GM12878 (cell line): Measurements from ENCODE around the gene ASB8. TPM values are rescaled to one million over a fixed set of nuclear protein-coding genes. Genes with fewer than 3 reads are reported as not detected.

Source experiments
- ATAC-seq: fragments of 200-7000 bp; cut with Tn5 transposase; 3 replicates; pipeline ENCODE4 v1.9.1; 2020; ENCODE audit warnings: mild to moderate bottlenecking, moderate library complexity
- Bru-seq: library from RNA; stranded (reverse); fragments of 400-500 nt; gene quantifications from one replicate; lab custom pipeline; 2021; lab: Mats Ljungman, UMichigan
- BruChase-seq, 2 experiments: library from RNA; stranded (reverse); fragments of 400-500 nt; gene quantifications; one replicate each; lab custom pipeline; 2021; lab: Mats Ljungman, UMichigan
- BruUV-seq: library from RNA; stranded (reverse); fragments of 400-500 nt; replicated peaks from 2 replicates; lab custom pipeline; 2021; lab: Mats Ljungman, UMichigan
- CTCF ChIA-PET: fragments of 300-600 bp; sonication (Branson Sonifier 250); formaldehyde crosslinking; extraction: SDS; loops from one replicate; lab custom pipeline; 2021; ENCODE audit warnings: inconsistent platforms; lab: Yijun Ruan, JAX
- POLR2A ChIA-PET: fragments of 350-600 bp; formaldehyde crosslinking; extraction: SDS; loops from one replicate; lab custom pipeline; 2021; ENCODE audit warnings: inconsistent platforms; lab: Charles Lee
- RAD21 ChIA-PET: fragments of 300-600 bp; sonication (Branson Sonifier 250); formaldehyde crosslinking; loops from one replicate; lab custom pipeline; 2023; ENCODE audit warnings: antibody characterized with exemption; ENCODE audit not compliant: unreplicated experiment; lab: Charles Lee
- SMC1A ChIA-PET: fragments of 300-600 bp; sonication (Branson Sonifier 250); formaldehyde crosslinking; loops from one replicate; lab custom pipeline; 2023; ENCODE audit not compliant: unreplicated experiment, uncharacterized antibody; lab: Charles Lee
- DNase-seq: peaks from one replicate; pipeline ENCODE4 v3.0.0-alpha.2; 2011; ENCODE audit warnings: low read depth, low spot score
- FAIRE-seq: peaks from 3 replicates; lab custom pipeline; 2011; peaks lifted over from hg19 to GRCh38; lab: Jason Lieb, UNC
- H2AFZ ChIP-seq: 2 replicates; pipeline ENCODE4 v1.6.0; 2011; ENCODE audit warnings: low read depth, low read length, control low read depth; ENCODE audit not compliant: control insufficient read depth
- H3K27ac ChIP-seq: 2 replicates; pipeline ENCODE4 v1.5.1; 2011; ENCODE audit warnings: control low read depth; ENCODE audit not compliant: control insufficient read depth, insufficient read depth
- H3K27me3 ChIP-seq, 2 experiments: replicated peaks in 1 of 2; 2 replicates each; pipeline versions ENCODE4 v1.6.0 to v1.6.1; 2011; ENCODE audit warnings: low read length in 1 of 2; ENCODE audit not compliant: control insufficient read depth in 2 of 2, insufficient read depth in 2 of 2
- H3K36me3 ChIP-seq, 2 experiments: 2 replicates each; pipeline ENCODE4 v1.5.1; 2011; ENCODE audit warnings: low read length in 1 of 2; ENCODE audit not compliant: control insufficient read depth in 2 of 2, insufficient read depth in 2 of 2
- H3K4me1 ChIP-seq: 2 replicates; pipeline ENCODE4 v1.6.1; 2011; ENCODE audit warnings: mild to moderate bottlenecking, low read length, moderate library complexity, mixed read lengths; ENCODE audit not compliant: control insufficient read depth, insufficient read depth
- H3K4me2 ChIP-seq: 2 replicates; pipeline ENCODE4 v1.6.0; 2011; ENCODE audit warnings: control low read depth; ENCODE audit not compliant: control insufficient read depth, insufficient read depth
- H3K4me3 ChIP-seq: fragments of 200-600 bp; sonication (generic); 2 replicates; pipeline ENCODE4 v1.5.1; 2016
- H3K79me2 ChIP-seq: 2 replicates; pipeline ENCODE4 v1.6.0; 2011; ENCODE audit warnings: low read length; ENCODE audit not compliant: control insufficient read depth, insufficient read depth
- H3K9ac ChIP-seq: 2 replicates; pipeline ENCODE4 v1.8.0; 2011; ENCODE audit warnings: low read length, control low read depth, mixed read lengths; ENCODE audit not compliant: control insufficient read depth, insufficient read depth
- H3K9me3 ChIP-seq: replicated peaks from 3 replicates; pipeline ENCODE4 v1.5.1; 2011; ENCODE audit warnings: mild to moderate bottlenecking, low read length; ENCODE audit not compliant: control insufficient read depth, insufficient read depth
- H4K20me1 ChIP-seq: 2 replicates; pipeline ENCODE4 v1.6.0; 2011; ENCODE audit not compliant: control insufficient read depth, insufficient read depth
- GATAD2B ChIP-seq: fragments of 450-650 bp; conservative IDR thresholded peaks from 2 replicates; pipeline ENCODE4 v1.6.1; 2017; ENCODE audit warnings: low read depth, mild to moderate bottlenecking, moderate library complexity
- IKZF1 ChIP-seq: fragments of 450-650 bp; conservative IDR thresholded peaks from 2 replicates; pipeline ENCODE4 v1.6.1; 2017; ENCODE audit warnings: antibody characterized with exemption, mild to moderate bottlenecking
- IRF5 ChIP-seq: fragments of 450-650 bp; IDR thresholded peaks from 2 replicates; pipeline ENCODE4 v1.6.1; 2017; ENCODE audit warnings: borderline replicate concordance
- POLR2A ChIP-seq: IDR thresholded peaks from 2 replicates; pipeline ENCODE4 v1.6.1; 2011; ENCODE audit warnings: low read depth, mild to moderate bottlenecking, low read length
- POLR2AphosphoS5 ChIP-seq: IDR thresholded peaks from 2 replicates; pipeline ENCODE4 v1.6.1; 2011; ENCODE audit warnings: mild to moderate bottlenecking, low read length, inconsistent platforms
- RAD51 ChIP-seq: fragments of 450-650 bp; IDR thresholded peaks from 2 replicates; pipeline ENCODE4 v1.6.1; 2016; ENCODE audit warnings: moderate library complexity, mild to moderate bottlenecking, inconsistent platforms
- SMAD5 ChIP-seq: IDR thresholded peaks from 2 replicates; pipeline ENCODE4 v1.6.1; 2016; ENCODE audit warnings: antibody characterized with exemption, low read depth
- TARDBP ChIP-seq: IDR thresholded peaks from 2 replicates; pipeline ENCODE4 v1.6.1; 2016; ENCODE audit warnings: borderline replicate concordance
- ZNF274 ChIP-seq: IDR thresholded peaks from one replicate; pipeline ENCODE4 v1.8.0; 2011; ENCODE audit not compliant: insufficient read length, insufficient read depth
- ZNF687 ChIP-seq: fragments of 450-650 bp; IDR thresholded peaks from 2 replicates; pipeline ENCODE4 v1.6.1; 2017; ENCODE audit warnings: mild to moderate bottlenecking, moderate library complexity
- WGBS: methylation state at CpG from one replicate; pipeline ENCODE4 v1.1.6; 2016; ENCODE audit warnings: low lambda C conversion rate; ENCODE audit not compliant: insufficient replicate concordance, insufficient coverage; ENCODE audit errors: missing lambda C conversion rate; 5-methylcytosine and 5-hydroxymethylcytosine counted together
- in situ Hi-C: fragments of 300-500 bp; cut with MboI; formaldehyde crosslinking; loops from 9 replicates; pipeline ENCODE4 v1.14.3; 2018; ENCODE audit warnings: mixed read lengths
- intact Hi-C: fragments of 100-400 bp; cut with micrococcal nuclease; formaldehyde crosslinking; loops from one replicate; pipeline ENCODE4 v1.14.2; 2022; ENCODE audit not compliant: unreplicated experiment
- long read RNA-seq, 2 experiments: library from polyadenylated mRNA; unstranded; transcript quantifications; one replicate each; pipeline ENCODE4 v2.0.0, GENCODE V29; 2019 to 2020
- polyA minus RNA-seq, 3 experiments: library from RNA; depleted of rRNA, polyadenylated mRNA; stranded (reverse); fragments of >200 nt; gene quantifications; 2 replicates each; pipeline ENCODE4 v1.2.3, GENCODE V29; 2011
- polyA plus RNA-seq, 11 experiments: library from polyadenylated mRNA; depleted of rRNA in 4 of 11; unstranded in 6 of 11; stranded (reverse) in 5 of 11; fragments of >200 nt; fragmentation: Nextera tagmentation in 4 of 11; fragmentation: Illumina TruSeq in 1 of 11; extraction: Ambion mirVana in 4 of 11; extraction: Trizol in 1 of 11; gene quantifications; 1 replicate in 1 of 11; 2 replicates in 10 of 11; pipeline versions ENCODE4 v1.2.1 to v1.2.3, GENCODE V29; 2011 to 2016; ENCODE audit warnings: inconsistent platforms in 2 of 11, missing spikeins in 2 of 11, low read depth in 1 of 11
- total RNA-seq, 4 experiments: library from RNA; depleted of rRNA in 3 of 4; stranded (reverse); fragments of >200 nt in 3 of 4; fragmentation: Illumina TruSeq in 1 of 4; extraction: Trizol in 1 of 4; gene quantifications; 2 replicates each; pipeline versions ENCODE4 v1.2.1 to v1.2.3, GENCODE V29; 2013 to 2021

ASB8 gene
- 40.2 and 42.5 TPM in 2 replicates for total RNA-seq (2013; cell fraction: nucleolus; rRNA removed)
- total RNA-seq (2014; rRNA removed) (28.8 and 38.5 TPM in 2 replicates), total RNA-seq (2014; rRNA removed; fragmentation: Illumina TruSeq; extraction: Trizol) (22.8 and 23.7 TPM in 2 replicates), total RNA-seq (2021) (28.7 and 29.3 TPM in 2 replicates), polyA plus RNA-seq (2011; rRNA removed) (45.5 and 48.0 TPM in 2 replicates), polyA plus RNA-seq (2014; fragmentation: Illumina TruSeq; extraction: Trizol) (28.1 and 29.2 TPM in 2 replicates), polyA plus RNA-seq (2014; fragmentation: Nextera tagmentation; extraction: Ambion mirVana) (10 to 100 TPM; 28.3 to 30.3 TPM), polyA plus RNA-seq (2014; rRNA removed) (21.2 and 25.1 TPM in 2 replicates), polyA plus RNA-seq (2016; fragmentation: Nextera tagmentation; extraction: Ambion mirVana) (10 to 100 TPM; 30.2 to 32.4 TPM), polyA minus RNA-seq (2011; rRNA and poly(A)+ RNA removed) (31.9 and 38.9 TPM in 2 replicates), Bru-seq, nascent RNA (percentile 86 among the genes with signal in this experiment), BruChase-seq, experiment 1, labeled RNA remaining after a 6-hour chase (percentile 87 among the genes with signal in this experiment), BruChase-seq, experiment 2, labeled RNA remaining after a 2-hour chase (percentile 92 among the genes with signal in this experiment)
- 24.7 TPM for polyA plus RNA-seq (2011; ENCODE audit: low read depth)
- polyA plus RNA-seq (2011; cell fraction: cytosol; rRNA removed), result 39.1 and 42.8 TPM in 2 replicates
- 15.0 and 16.0 TPM in 2 replicates for polyA plus RNA-seq (2011; cell fraction: nucleus; rRNA removed)
- 24.1 and 25.9 TPM in 2 replicates for polyA plus RNA-seq (2012)
- 16.3 and 22.4 TPM in 2 replicates for polyA minus RNA-seq (2011; cell fraction: cytosol; rRNA and poly(A)+ RNA removed)
- 14.0 and 21.0 TPM in 2 replicates for polyA minus RNA-seq (2011; cell fraction: nucleus; rRNA and poly(A)+ RNA removed)
- long read RNA-seq, experiment 1, transcript ASB8-201 (4 exons, 2,615 nt), result major isoform, 17 of 28 reads
- long read RNA-seq, experiment 1, transcript ASB8-205 (4 exons, 2,610 nt), result minor isoform, 6 of 28 reads
- long read RNA-seq, experiment 1, partial matches to known transcripts, result 1 of 28 reads
- long read RNA-seq, experiment 1, other reads (novel, unspliced or antisense), result 2 of 28 reads
- long read RNA-seq, experiment 2, transcript ASB8-201 (4 exons, 2,615 nt), result major isoform, 211 of 296 reads
- long read RNA-seq, experiment 2, transcript ASB8-205 (4 exons, 2,610 nt), result minor isoform, 43 of 296 reads
- long read RNA-seq, experiment 2, transcript ASB8-207 (5 exons, 923 nt), result minor isoform, 11 of 296 reads
- long read RNA-seq, experiment 2, partial matches to known transcripts, result 2 of 296 reads
- long read RNA-seq, experiment 2, other reads (novel, unspliced or antisense), result 18 of 296 reads

GRCh38 chr12:48157018-48157888 lies at the start of gene ASB8:
ASB8 (minus strand) TSS chr12:48157515; CDS start chr12:48153496, 4,019 bp downstream.
- Histone ChIP-seq H2AFZ (peak within 1 kb of the TSS; percentile 99), H3K9me3 (no peaks in the 10 kb centered on the region), H3K27ac (peak within 1 kb of the TSS; percentile 89), H4K20me1 (no peaks in the 10 kb centered on the region), H3K4me3 (peak within 1 kb of the TSS; percentile 86), H3K27me3 (no peaks in the 10 kb centered on the region), H3K36me3 (peaks cover 0 to 4% of the 10 kb centered on the region in 2 experiments; a peak in 2 of 4 replicates), H3K4me1 (peaks cover 23% of the 10 kb centered on the region), H3K9ac (peak within 1 kb of the TSS; percentile 81), H3K79me2 (peaks cover 17% of the 10 kb centered on the region), H3K4me2 (peak within 1 kb of the TSS; percentile 79)
- ChIA-PET CTCF (interaction anchor here (0.6 to 2.7 kb wide), 21 partner anchors 9 to 461 kb away, joined by 3 to 16 read pairs (median 5); partner anchors contain the start of genes CCDC184, SENP1, TMEM106C and VDR), RAD21 (interaction anchor here (0.6 to 3.0 kb wide), 9 partner anchors 7 to 287 kb away, joined by 3 to 13 read pairs (median 5); partner anchors contain the start of genes PFKM and SENP1), POLR2A (interaction anchor here (0.7 to 2.2 kb wide), 12 partner anchors 12 to 193 kb away, joined by 3 to 10 read pairs (median 5); partner anchors contain the start of genes CCDC184, PFKM and SENP1), SMC1A (interaction anchor here (0.7 to 2.8 kb wide), 10 partner anchors 9 to 319 kb away, joined by 3 to 12 read pairs (median 4); partner anchors contain the start of genes PFKM and SENP1)
- ATAC-seq (peak; percentile 95), FAIRE-seq (peak; percentile 99), DNase-seq (peak; percentile 98)
- intact Hi-C loops, result loop anchor here (1.0 kb wide), 1 partner anchor 52 kb away; no protein-coding TSS in a partner anchor
- under 1% methylated on average over 47 of the region's 56 CpGs for WGBS
- TSS peak; percentile 78 for BruUV-seq
- in situ Hi-C loops, result no loop called here
- TF ChIP-seq POLR2AphosphoS5 (peak; percentile 82), IKZF1 (peak; percentile 84), GATAD2B (peak; percentile 65), RAD51 (no peak), TARDBP (peak; percentile 37; the same call in 1 of the 2 replicates), POLR2A (peak; percentile 82), SMAD5 (peak; percentile 42; the same call in 1 of the 2 replicates), ZNF687 (peak; percentile 99), ZNF274 (no peak), IRF5 (no peak)
